ENCODE measurements around the gene CPT2.
A peak's percentile ranks its signal among the peaks of the same experiment; 100 is the strongest.
"Not testable (repeated sequence)": the region's sequence is repeated elsewhere in the genome, so short reads cannot be mapped to it uniquely, and the experiment has no call there.

Gene CPT2

GRCh38 chr1:53182111-53182593 is 14.5 kb upstream of the CPT2 start:
- DNase-seq (ENCODE audit: low read depth, low spot score), result peak; percentile 89

GRCh38 chr1:53182716-53183094 is 13.9 kb upstream of the CPT2 start:
- no peak for DNase-seq (ENCODE audit: low read depth, low spot score)

- no peak for DNase-seq (ENCODE audit: low read depth, low spot score)
Observed at GRCh38 chr1:53183095-53183990, 13.3 kb upstream of the CPT2 start.

GRCh38 chr1:53185955-53186297 is 10.7 kb upstream of the CPT2 start:
- DNase-seq (ENCODE audit: low read depth, low spot score), result not testable (repeated sequence)

- DNase-seq (ENCODE audit: low read depth, low spot score), result no peak
Observed at GRCh38 chr1:53186533-53186932, 10.1 kb upstream of the CPT2 start.

GRCh38 chr1:53187401-53187800 is 9.2 kb upstream of the CPT2 start:
- no peak for DNase-seq (ENCODE audit: low read depth, low spot score)

- no peak for DNase-seq (ENCODE audit: low read depth, low spot score)
Observed at GRCh38 chr1:53188099-53188498, 8.5 kb upstream of the CPT2 start.

- no peak for DNase-seq (ENCODE audit: low read depth, low spot score)
Observed at GRCh38 chr1:53189061-53189460, 7.6 kb upstream of the CPT2 start.

- no peak for DNase-seq (ENCODE audit: low read depth, low spot score)
Observed at GRCh38 chr1:53190210-53190611, 6.4 kb upstream of the CPT2 start.

- no peak for DNase-seq (ENCODE audit: low read depth, low spot score)
Observed at GRCh38 chr1:53195246-53196016, 1.2 kb upstream of the CPT2 start.

GRCh38 chr1:53196017-53196484 is 573 bp upstream of the CPT2 start:
- no peak for DNase-seq (ENCODE audit: low read depth, low spot score)

GRCh38 chr1:53197291-53198200 is 922 bp downstream of the CPT2 start:
- peak; percentile 49 for DNase-seq (ENCODE audit: low read depth, low spot score)

GRCh38 chr1:53198241-53198651 is 1.6 kb downstream of the CPT2 start:
- no peak for DNase-seq (ENCODE audit: low read depth, low spot score)

- no peak for DNase-seq (ENCODE audit: low read depth, low spot score)
Observed at GRCh38 chr1:53203466-53203865, 6.8 kb downstream of the CPT2 start.

- DNase-seq (ENCODE audit: low read depth, low spot score), result not testable (repeated sequence)
Observed at GRCh38 chr1:53205496-53205895, 8.9 kb downstream of the CPT2 start.

- not testable (repeated sequence) for DNase-seq (ENCODE audit: low read depth, low spot score)
Observed at GRCh38 chr1:53206083-53206685, 9.6 kb downstream of the CPT2 start.

- DNase-seq (ENCODE audit: low read depth, low spot score), result no peak
Observed at GRCh38 chr1:53206735-53207379, 10.2 kb downstream of the CPT2 start.

- DNase-seq (ENCODE audit: low read depth, low spot score), result no peak
Observed at GRCh38 chr1:53207726-53208125, 11.1 kb downstream of the CPT2 start.

GRCh38 chr1:53210352-53210751 is 13.7 kb downstream of the CPT2 start:
- no peak for DNase-seq (ENCODE audit: low read depth, low spot score)

- DNase-seq (ENCODE audit: low read depth, low spot score), result no peak
Observed at GRCh38 chr1:53210954-53211353, 14.3 kb downstream of the CPT2 start.

All from astrocyte of the hippocampus (primary cell).